Measurements from ENCODE around the gene RAP1A. TPM values are rescaled to one million over a fixed set of nuclear protein-coding genes. Genes with fewer than 3 reads are reported as not detected.
A peak's percentile ranks its signal among the peaks of the same experiment; 100 is the strongest.

The RAP1A gene
- polyA plus RNA-seq, 1 donor: 95.2 TPM

- Histone ChIP-seq H3K4me3 (ENCODE audit: low read length) (no peak overlapping the region), H3K4me1 (ENCODE audit: control insufficient read depth, insufficient read depth, low read length) (no peaks in the 10 kb centered on the region), H3K27ac (ENCODE audit: low read length) (no peak overlapping the region), H3K36me3 (ENCODE audit: control insufficient read depth, insufficient read depth, low read length) (no peaks in the 10 kb centered on the region), H3K9me3 (ENCODE audit: control insufficient read depth, low read depth, low read length) (no peaks in the 10 kb centered on the region), H3K27me3 (ENCODE audit: control insufficient read depth, insufficient read depth, low read length) (no peaks in the 10 kb centered on the region)
- 74% methylated on average over 4 of the region's 8 CpGs for WGBS (ENCODE audit: insufficient coverage, low lambda C conversion rate)
- DNase-seq: no peak
Observed at GRCh38 chr1:111582644-111583618, 36.7 kb upstream of the RAP1A start.

- DNase-seq: no peak
- no peak overlapping the region for H3K4me3 ChIP-seq (ENCODE audit: low read length)
- H3K36me3 ChIP-seq (ENCODE audit: control insufficient read depth, insufficient read depth, low read length): no peaks in the 10 kb centered on the region
- WGBS (ENCODE audit: insufficient coverage, low lambda C conversion rate): 57% methylated on average over 1 of the region's 1 CpG
- no peaks in the 10 kb centered on the region for H3K9me3 ChIP-seq (ENCODE audit: control insufficient read depth, low read depth, low read length)
- no peaks in the 10 kb centered on the region for H3K4me1 ChIP-seq (ENCODE audit: control insufficient read depth, insufficient read depth, low read length)
- no peak overlapping the region for H3K27ac ChIP-seq (ENCODE audit: low read length)
- no peaks in the 10 kb centered on the region for H3K27me3 ChIP-seq (ENCODE audit: control insufficient read depth, insufficient read depth, low read length)
Observed at GRCh38 chr1:111585447-111586086, 34.0 kb upstream of the RAP1A start.

- no CpG with 5 or more reads among the region's 2 CpGs for WGBS (ENCODE audit: insufficient coverage, low lambda C conversion rate)
- no peaks in the 10 kb centered on the region for H3K27me3 ChIP-seq (ENCODE audit: control insufficient read depth, insufficient read depth, low read length)
- no peak for DNase-seq
- no peaks in the 10 kb centered on the region for H3K9me3 ChIP-seq (ENCODE audit: control insufficient read depth, low read depth, low read length)
- no peak overlapping the region for H3K27ac ChIP-seq (ENCODE audit: low read length)
- no peaks in the 10 kb centered on the region for H3K36me3 ChIP-seq (ENCODE audit: control insufficient read depth, insufficient read depth, low read length)
- H3K4me3 ChIP-seq (ENCODE audit: low read length): no peak overlapping the region
- no peaks in the 10 kb centered on the region for H3K4me1 ChIP-seq (ENCODE audit: control insufficient read depth, insufficient read depth, low read length)
Observed at GRCh38 chr1:111586112-111586511, 33.5 kb upstream of the RAP1A start.

- WGBS (ENCODE audit: insufficient coverage, low lambda C conversion rate): 64% methylated on average over 4 of the region's 4 CpGs
- DNase-seq: no peak
- H3K4me1 ChIP-seq (ENCODE audit: control insufficient read depth, insufficient read depth, low read length): peaks cover 3% of the 10 kb centered on the region
- no peak overlapping the region for H3K4me3 ChIP-seq (ENCODE audit: low read length)
- H3K27me3 ChIP-seq (ENCODE audit: control insufficient read depth, insufficient read depth, low read length): no peaks in the 10 kb centered on the region
- H3K9me3 ChIP-seq (ENCODE audit: control insufficient read depth, low read depth, low read length): no peaks in the 10 kb centered on the region
- H3K27ac ChIP-seq (ENCODE audit: low read length): no peak overlapping the region
- no peaks in the 10 kb centered on the region for H3K36me3 ChIP-seq (ENCODE audit: control insufficient read depth, insufficient read depth, low read length)
Observed at GRCh38 chr1:111587509-111588174, 31.9 kb upstream of the RAP1A start.

GRCh38 chr1:111591937-111592336 is 27.7 kb upstream of the RAP1A start:
- Histone ChIP-seq H3K36me3 (ENCODE audit: control insufficient read depth, insufficient read depth, low read length) (no peaks in the 10 kb centered on the region), H3K4me1 (ENCODE audit: control insufficient read depth, insufficient read depth, low read length) (peaks cover 15% of the 10 kb centered on the region), H3K27ac (ENCODE audit: low read length) (peak overlapping the region; percentile 50), H3K27me3 (ENCODE audit: control insufficient read depth, insufficient read depth, low read length) (no peaks in the 10 kb centered on the region), H3K4me3 (ENCODE audit: low read length) (no peak overlapping the region), H3K9me3 (ENCODE audit: control insufficient read depth, low read depth, low read length) (peaks cover 3% of the 10 kb centered on the region)
- DNase-seq: no peak
- WGBS (ENCODE audit: insufficient coverage, low lambda C conversion rate): 80% methylated on average over 2 of the region's 6 CpGs

- Histone ChIP-seq H3K27ac (ENCODE audit: low read length) (peak overlapping the region; percentile 50), H3K4me3 (ENCODE audit: low read length) (no peak overlapping the region), H3K27me3 (ENCODE audit: control insufficient read depth, insufficient read depth, low read length) (no peaks in the 10 kb centered on the region), H3K36me3 (ENCODE audit: control insufficient read depth, insufficient read depth, low read length) (no peaks in the 10 kb centered on the region), H3K4me1 (ENCODE audit: control insufficient read depth, insufficient read depth, low read length) (peaks cover 15% of the 10 kb centered on the region), H3K9me3 (ENCODE audit: control insufficient read depth, low read depth, low read length) (peaks cover 3% of the 10 kb centered on the region)
- WGBS (ENCODE audit: insufficient coverage, low lambda C conversion rate): no CpG with 5 or more reads among the region's 11 CpGs
- peak; percentile 65 to 80 for DNase-seq
Observed at GRCh38 chr1:111592389-111593361, 26.9 kb upstream of the RAP1A start.

GRCh38 chr1:111593403-111594305 is 25.9 kb upstream of the RAP1A start:
- H3K36me3 ChIP-seq (ENCODE audit: control insufficient read depth, insufficient read depth, low read length): no peaks in the 10 kb centered on the region
- DNase-seq: no peak
- H3K27me3 ChIP-seq (ENCODE audit: control insufficient read depth, insufficient read depth, low read length): no peaks in the 10 kb centered on the region
- H3K4me3 ChIP-seq (ENCODE audit: low read length): no peak overlapping the region
- peaks cover 3% of the 10 kb centered on the region for H3K9me3 ChIP-seq (ENCODE audit: control insufficient read depth, low read depth, low read length)
- 67% methylated on average over 1 of the region's 5 CpGs for WGBS (ENCODE audit: insufficient coverage, low lambda C conversion rate)
- peak overlapping the region; percentile 50 for H3K27ac ChIP-seq (ENCODE audit: low read length)
- peaks cover 15% of the 10 kb centered on the region for H3K4me1 ChIP-seq (ENCODE audit: control insufficient read depth, insufficient read depth, low read length)

- peaks cover 15% of the 10 kb centered on the region for H3K4me1 ChIP-seq (ENCODE audit: control insufficient read depth, insufficient read depth, low read length)
- H3K9me3 ChIP-seq (ENCODE audit: control insufficient read depth, low read depth, low read length): peaks cover 3% of the 10 kb centered on the region
- no peak overlapping the region for H3K27ac ChIP-seq (ENCODE audit: low read length)
- H3K27me3 ChIP-seq (ENCODE audit: control insufficient read depth, insufficient read depth, low read length): no peaks in the 10 kb centered on the region
- DNase-seq: no peak
- no peak overlapping the region for H3K4me3 ChIP-seq (ENCODE audit: low read length)
- H3K36me3 ChIP-seq (ENCODE audit: control insufficient read depth, insufficient read depth, low read length): no peaks in the 10 kb centered on the region
- 84% methylated on average over 4 of the region's 4 CpGs for WGBS (ENCODE audit: insufficient coverage, low lambda C conversion rate)
Observed at GRCh38 chr1:111594306-111594693, 25.3 kb upstream of the RAP1A start.

GRCh38 chr1:111595807-111596206 is 23.8 kb upstream of the RAP1A start:
- peaks cover 15% of the 10 kb centered on the region for H3K4me1 ChIP-seq (ENCODE audit: control insufficient read depth, insufficient read depth, low read length)
- no CpG with 5 or more reads among the region's 1 CpG for WGBS (ENCODE audit: insufficient coverage, low lambda C conversion rate)
- H3K4me3 ChIP-seq (ENCODE audit: low read length): no peak overlapping the region
- no peaks in the 10 kb centered on the region for H3K27me3 ChIP-seq (ENCODE audit: control insufficient read depth, insufficient read depth, low read length)
- H3K9me3 ChIP-seq (ENCODE audit: control insufficient read depth, low read depth, low read length): peaks cover 3% of the 10 kb centered on the region
- H3K36me3 ChIP-seq (ENCODE audit: control insufficient read depth, insufficient read depth, low read length): no peaks in the 10 kb centered on the region
- H3K27ac ChIP-seq (ENCODE audit: low read length): no peak overlapping the region
- DNase-seq: no peak
